HL-60/S4 treated with phorbol 12-myristate 13-acetate at 8.2 ng/mL for 4 days and 3 days (cell line): ENCODE results near the gene DNAI2.

Experiments
- in situ Hi-C: fragments of 300-500 bp; cut with MboI; formaldehyde crosslinking; loops from 2 replicates; pipeline ENCODE4 v1.15.0; 2022; ENCODE audit warnings: low sequenced_read_pairs

Gene DNAI2

GRCh38 chr17:74274060-74274708 lies at the start of gene DNAI2:
Gene DNAI2, plus strand, starts transcription at chr17:74274234. Its CDS starts 7,584 bp downstream, at chr17:74281818.
- in situ Hi-C loops: no loop called here

DNA sequence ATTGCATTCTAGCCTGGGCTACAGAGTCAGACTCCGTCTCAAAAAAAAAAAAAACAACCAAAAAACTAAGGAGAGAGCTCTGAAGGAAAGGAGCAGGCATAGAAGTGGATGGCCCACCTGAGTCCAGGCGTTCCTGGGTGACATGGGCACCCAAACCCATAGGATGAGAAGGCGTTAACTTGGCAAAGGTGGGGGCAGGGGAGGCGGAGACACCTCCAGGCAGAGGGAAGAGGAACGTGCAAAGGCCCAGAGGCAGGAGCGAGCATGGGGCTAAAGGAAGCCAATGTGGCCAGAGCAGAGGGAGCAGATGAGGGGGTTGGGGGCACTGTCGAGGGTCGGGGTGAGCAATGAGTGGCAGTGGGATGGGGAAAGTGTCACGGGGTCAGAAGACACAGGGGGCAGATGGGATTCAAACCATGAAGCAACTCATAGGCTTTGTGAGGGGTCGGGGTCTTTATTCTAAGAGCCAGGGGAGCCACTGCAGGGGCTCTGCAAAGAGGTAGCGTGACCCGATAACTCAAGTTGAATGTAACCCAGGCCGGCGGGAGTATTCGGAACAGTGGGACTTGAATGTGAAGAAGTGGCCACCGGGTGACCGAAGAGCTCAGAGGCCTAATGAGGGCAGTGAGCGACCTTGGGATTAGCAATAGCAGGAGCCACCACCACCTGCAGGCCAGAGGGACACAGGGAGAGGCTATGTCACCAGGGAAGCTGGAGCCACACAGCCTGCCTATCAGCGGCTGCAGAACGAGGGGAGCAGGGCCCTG lies 48.9 kb upstream of the DNAI2 start:
- in situ Hi-C loops: no loop called here

- in situ Hi-C loops: no loop called here
Measured at GRCh38 chr17:74226252-74226651, 47.8 kb upstream of the DNAI2 start.

DNA sequence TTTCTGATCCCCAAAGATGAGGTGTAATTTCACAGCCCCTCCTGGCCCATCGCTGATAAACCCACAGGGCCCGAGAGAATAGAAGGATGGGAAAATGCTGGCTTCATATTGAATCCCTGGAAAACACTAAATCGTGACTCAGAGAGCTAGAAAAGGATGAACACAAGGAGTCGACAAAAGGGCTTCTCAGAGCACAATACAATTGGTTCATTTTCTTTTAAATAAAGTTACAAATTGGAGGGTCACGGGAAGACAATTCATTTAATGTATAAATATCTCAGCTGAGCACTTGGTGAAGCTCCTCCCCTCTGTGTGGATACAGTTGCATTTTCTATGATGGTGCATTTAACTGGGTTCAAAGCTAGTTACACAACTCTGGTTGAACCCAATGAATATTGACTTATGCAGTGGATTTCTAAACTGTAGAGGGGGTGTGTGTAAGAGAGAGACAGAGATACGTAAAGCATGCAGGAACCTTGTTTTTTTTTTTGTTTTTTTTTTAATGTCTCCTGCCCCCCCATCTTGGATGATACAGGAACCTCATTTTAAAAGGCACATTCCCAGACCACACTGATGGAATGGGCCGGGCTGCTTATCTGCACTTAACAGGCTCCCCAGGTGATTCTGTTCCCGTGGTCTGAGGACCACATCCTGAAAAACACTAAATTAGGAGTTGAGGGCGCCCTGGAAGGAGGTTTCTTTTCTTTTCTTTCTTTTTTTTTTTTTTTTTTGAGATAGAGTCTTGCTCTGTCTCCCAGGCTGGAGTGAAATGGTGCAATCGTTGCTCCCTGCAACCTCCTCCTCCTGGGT lies 46.6 kb upstream of the DNAI2 start:
- in situ Hi-C loops: no loop called here

DNA sequence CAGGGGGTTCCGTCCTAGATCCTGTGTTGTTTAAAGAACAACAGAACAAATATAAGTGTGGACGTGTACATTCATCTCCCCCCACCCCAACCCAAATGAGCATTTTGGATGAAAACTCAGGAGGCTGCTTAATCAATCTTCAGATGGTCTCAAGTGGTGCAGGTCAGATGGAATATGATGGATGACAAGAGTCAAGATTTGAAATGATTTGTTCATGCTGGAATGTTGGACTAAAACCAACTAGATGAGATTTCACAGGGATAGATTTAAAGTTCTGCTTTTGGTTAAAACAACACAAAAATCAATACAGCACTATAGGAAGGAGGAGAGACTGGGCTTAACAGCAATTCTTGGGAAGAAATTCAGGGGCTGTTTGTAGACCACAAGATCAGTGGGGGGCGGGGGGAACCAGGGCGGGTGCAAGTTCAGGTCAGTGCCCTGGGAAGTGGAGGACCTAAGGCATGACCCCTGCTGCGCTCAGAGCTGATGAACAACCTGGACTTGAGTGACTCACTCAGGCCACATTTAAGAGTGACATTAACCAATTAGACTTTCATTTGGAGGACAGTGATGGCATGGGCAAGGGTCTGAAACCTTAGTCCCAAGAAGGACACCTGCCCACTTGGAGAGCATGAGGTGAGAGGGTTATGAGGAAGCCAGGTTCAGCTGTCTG lies 45.6 kb upstream of the DNAI2 start:
- in situ Hi-C loops: no loop called here

DNA sequence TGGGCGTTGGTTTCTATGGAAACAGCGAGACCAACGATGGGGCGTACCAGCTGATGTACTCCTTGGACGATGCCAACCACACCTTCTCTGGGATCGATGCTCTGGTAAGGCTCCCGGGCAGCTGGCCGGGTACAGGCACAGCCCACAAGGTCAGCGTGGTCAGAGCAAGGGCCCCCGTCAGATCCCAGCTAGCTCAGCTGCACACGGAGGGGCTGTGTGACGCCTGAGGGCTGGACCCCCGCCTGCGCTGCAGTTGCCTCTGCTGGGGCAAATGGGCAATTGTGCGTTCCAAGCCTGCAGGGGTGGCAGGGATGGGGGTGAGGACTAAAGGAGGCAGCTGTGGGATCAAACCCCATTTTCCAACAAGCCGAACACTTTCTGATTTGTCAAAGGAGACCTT lies 43.1 kb upstream of the DNAI2 start:
- in situ Hi-C loops: no loop called here

GRCh38 chr17:74231928-74232907 lies 41.8 kb upstream of the DNAI2 start:
- in situ Hi-C loops: no loop called here

- in situ Hi-C loops: no loop called here
Measured at GRCh38 chr17:74233937-74234336, 40.1 kb upstream of the DNAI2 start.

DNA sequence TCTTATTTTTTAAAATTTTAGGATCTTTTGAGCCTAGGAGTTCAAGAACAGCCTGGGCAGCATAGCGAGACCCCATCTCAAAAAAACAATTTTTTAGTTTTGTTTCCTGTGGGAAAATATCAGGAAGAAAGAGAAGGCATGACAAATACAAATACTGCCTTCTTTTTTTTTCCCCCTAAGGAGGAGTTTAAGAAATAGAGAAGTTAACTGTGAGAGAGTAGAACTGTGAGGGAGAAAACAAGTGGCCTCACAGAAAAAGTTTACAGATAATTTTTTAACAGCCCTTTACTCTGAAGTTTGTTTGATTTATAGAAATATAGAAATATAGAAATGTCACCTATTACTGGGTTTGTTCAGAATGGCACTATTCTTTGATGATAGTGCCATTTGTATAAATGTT lies 39.5 kb upstream of the DNAI2 start:
- in situ Hi-C loops: no loop called here

GRCh38 chr17:74235040-74235581 lies 38.9 kb upstream of the DNAI2 start:
- in situ Hi-C loops: no loop called here

- in situ Hi-C loops: no loop called here
Measured at GRCh38 chr17:74235911-74236371, 38.1 kb upstream of the DNAI2 start.

DNA sequence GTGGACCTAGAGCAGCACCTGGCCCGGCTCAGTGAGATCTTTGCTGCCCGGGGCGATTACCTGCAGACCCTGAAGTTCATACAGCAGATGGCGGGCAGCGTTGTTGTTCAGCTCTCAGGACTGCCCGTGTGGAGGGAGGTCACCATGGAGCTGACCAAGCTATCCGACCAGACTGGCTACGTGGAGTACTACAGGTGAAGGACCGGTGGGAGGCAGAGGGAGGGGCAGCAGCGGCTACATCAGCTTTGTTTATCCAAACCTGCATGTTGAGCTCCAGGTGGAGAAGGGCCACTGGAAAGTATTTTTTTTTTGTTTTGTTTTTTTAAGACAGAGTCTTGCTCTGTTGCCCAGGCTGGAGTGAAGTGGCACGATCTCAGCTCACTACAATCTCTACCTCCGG lies 36.7 kb upstream of the DNAI2 start:
- in situ Hi-C loops: no loop called here

DNA sequence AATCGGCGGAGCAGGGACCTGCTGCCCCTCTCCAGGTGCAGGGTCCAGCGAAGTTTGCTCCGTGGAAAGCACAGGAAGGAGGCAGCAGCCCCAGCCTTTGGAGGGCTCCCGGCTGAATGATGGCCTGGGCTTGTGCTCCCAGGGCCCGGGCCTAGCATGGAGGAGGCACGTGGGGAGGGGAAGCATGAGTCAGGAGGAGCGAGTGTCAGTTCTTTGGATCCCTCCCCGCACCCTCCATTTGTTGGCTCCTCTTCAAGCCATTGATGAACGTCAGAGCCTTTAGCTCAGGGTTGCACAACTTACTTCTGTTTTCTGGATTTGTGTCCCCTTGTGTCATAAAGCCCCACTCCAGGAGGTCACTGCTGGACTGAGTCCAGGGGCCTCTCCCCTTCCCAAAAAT lies 34.9 kb upstream of the DNAI2 start:
- in situ Hi-C loops: no loop called here

- in situ Hi-C loops: no loop called here
Measured at GRCh38 chr17:74240618-74241205, 33.3 kb upstream of the DNAI2 start.

DNA sequence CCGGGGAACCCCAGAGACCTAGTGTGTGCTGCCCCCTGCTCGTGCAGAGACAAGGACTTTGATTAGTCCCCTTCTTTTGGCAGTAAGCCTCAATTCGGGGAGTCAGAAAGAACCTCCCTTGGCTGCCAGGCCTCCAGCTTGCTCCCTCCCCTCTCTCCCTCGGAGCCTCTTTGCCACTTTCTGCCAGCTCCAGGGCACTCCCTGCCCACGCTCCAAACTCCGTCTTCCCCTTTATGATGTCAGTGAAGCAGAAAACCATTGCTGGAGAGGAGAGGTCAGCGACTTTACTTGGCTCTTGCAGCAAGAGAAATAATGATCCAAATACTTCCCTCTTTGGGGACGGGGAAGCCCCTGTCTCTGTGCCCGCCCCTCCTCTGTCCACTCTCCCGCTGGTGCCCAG lies 32.6 kb upstream of the DNAI2 start:
- in situ Hi-C loops: no loop called here

DNA sequence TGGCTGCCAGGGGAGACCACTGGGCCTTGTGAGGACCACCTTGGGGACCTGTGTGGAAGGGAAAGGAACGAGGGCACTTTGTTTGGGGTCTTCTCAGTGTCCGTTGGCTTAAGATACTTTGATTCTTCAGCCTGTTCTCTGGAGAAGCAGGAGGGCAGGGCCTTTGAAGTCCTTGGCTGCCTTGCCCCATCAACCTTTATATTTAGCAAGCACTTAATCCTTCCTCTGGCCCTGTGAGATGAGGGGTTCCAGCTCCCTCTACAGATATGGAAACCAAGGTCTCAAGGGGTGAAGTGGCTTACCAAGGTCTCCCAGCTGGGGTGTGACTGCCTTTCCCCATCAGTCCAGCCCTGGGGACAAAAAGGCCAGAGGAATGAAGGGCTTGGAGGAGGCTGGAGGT lies 32.2 kb upstream of the DNAI2 start:
- in situ Hi-C loops: no loop called here

DNA sequence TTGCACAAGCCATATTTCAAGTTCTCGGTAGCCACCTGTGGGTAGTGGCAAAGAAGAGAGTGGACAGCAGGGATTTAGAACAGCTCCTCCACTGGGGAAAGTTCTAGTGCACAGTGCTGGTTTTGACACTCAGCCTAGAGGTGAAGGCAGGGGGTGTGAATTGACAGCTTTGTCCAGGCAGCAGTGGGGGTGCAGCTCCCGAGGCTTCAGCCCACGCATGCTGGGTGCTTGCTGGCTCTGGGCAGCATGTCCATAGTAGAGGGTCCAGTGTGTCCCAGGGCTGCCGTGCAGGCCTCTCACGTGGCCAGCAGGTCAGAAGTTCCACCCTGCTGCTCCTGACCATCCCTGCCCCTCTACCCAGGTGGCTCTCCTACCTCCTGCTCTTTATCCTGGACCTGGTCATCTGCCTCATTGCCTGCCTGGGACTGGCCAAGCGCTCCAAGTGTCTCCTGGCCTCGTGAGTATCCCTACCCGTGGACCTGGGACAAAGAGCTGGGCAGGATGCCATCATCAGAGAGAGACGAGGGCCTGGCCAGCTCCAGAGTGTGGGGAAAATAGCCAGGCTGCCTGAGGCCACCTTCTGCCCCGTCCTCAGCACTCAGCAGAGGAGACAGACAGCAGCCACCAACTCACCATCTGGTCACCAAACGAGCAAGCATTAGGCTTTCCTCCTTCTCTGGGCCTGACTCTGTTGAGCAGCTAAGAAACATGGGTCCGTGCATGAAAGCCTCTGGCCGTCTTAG lies 30.9 kb upstream of the DNAI2 start:
- in situ Hi-C loops: no loop called here

DNA sequence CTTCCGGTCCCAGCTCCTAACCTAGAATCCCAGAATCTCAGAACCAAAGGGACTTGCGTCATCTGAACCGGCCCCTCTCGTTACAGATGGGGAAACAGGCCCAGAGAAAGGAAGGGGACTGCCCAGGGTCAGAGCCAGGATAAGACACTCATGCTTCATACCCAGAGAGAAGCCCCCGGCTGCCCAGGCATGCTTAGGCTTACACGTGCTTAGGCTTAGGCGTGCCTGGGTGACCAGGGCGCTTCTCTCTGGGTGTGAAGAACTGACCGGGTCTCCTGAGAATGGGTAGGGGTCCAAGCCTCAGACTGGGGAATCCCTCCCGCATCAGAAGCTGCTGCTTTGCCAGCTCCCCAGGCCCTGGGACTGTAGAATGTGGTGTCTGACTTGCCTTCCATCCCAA lies 29.9 kb upstream of the DNAI2 start:
- in situ Hi-C loops: no loop called here

- in situ Hi-C loops: no loop called here
Measured at GRCh38 chr17:74244548-74244947, 29.5 kb upstream of the DNAI2 start.
